ENCODE data around the gene EBF4.
A peak's percentile ranks its signal among the peaks of the same experiment; 100 is the strongest.
"Not testable (repeated sequence)": the region's sequence is repeated elsewhere in the genome, so short reads cannot be mapped to it uniquely, and the experiment has no call there.

EBF4 gene

GRCh38 chr20:2673453-2673852 lies 19.1 kb upstream of the EBF4 start:
- DNase-seq (ENCODE audit: low read depth): no peak

DNA sequence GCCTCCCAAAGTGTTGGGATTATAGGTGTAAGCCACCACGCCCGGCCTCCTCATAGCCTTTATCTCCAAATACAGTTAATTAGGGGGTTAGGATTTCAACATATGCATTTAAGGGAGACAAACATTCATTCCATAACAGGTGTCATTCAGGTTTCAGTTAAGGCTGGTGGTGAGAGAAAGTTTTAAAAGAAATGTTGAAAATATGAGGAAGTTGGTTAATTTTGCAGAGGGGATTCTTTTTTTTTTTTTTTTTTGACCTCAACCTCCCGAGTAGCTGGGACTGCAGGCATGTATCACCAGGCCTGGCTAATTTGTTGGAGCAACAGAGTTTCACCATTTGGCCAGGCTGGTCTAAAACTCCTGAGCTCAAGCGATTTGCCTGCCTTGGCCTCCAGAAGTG lies 12.5 kb upstream of the EBF4 start:
- no peak for DNase-seq (ENCODE audit: low read depth)

DNA sequence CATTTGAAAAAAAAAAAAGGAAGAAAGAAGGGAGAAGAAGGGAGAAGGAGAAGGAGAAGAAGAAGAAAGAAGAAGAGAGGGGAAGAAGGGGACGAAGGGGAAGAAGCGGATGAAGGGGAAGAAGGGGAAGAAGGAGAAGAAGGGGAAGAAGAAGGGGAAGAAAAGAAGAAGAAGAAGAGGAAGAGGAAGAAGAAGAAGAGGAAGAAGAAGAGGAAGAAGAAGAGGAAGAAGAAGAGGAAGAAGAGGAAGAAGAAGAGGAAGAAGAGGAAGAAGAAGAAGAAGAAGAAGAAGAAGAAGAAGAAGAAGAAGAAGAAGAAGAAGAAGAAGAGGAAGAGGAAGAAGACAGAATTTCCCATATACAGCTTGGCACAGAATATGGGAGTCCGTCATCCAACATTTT lies 10.5 kb upstream of the EBF4 start:
- not testable (repeated sequence) for DNase-seq (ENCODE audit: low read depth)

GRCh38 chr20:2684817-2685216 lies 7.8 kb upstream of the EBF4 start:
- DNase-seq (ENCODE audit: low read depth): not testable (repeated sequence)

DNA sequence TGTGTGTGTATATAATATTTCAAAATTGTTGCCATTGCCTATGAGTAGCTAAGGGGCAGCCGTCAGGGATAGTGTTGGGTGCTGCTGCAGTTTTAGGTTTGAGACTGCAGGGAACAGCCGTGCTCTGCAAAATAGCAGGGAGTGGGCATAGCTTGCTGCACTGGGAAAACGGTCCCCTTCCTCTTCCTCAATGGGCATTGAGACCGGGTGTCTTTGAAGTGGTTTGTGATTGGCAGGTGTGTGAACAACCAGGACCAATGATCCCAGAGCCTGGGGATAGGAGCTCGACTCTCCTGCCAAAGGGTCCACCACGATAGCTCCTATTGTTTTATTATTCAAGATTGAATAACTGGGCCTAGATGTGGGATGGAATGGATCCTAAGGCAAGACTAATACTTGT lies 5.1 kb upstream of the EBF4 start:
- DNase-seq (ENCODE audit: low read depth): no peak

DNA sequence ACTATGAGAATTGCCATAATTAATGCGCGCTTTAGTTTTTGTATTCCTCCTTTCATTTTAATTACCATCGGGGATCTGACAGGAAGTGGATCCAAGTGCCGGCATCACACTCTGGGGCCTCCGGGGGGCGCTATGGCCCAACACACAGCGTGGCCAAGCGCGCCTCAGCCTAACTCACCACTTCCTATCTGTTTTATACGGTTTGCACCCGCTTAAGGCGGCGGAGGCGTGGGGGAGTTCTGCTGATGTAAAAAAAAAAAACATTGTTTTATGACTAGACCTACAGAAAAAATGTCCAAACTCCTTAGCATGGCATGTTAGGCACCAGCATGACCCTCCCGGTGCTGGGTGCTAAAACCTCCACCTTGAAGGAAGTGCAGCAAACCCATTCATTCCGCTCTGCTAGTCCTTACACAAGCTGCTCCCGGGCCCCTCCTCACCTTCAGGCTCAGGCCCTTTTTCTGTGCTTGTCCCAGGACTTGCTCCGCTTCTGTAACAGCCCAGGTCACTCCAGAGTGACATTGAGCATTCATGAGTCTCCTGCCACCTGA lies 4.5 kb upstream of the EBF4 start:
- DNase-seq (ENCODE audit: low read depth): peak; percentile 62

DNA sequence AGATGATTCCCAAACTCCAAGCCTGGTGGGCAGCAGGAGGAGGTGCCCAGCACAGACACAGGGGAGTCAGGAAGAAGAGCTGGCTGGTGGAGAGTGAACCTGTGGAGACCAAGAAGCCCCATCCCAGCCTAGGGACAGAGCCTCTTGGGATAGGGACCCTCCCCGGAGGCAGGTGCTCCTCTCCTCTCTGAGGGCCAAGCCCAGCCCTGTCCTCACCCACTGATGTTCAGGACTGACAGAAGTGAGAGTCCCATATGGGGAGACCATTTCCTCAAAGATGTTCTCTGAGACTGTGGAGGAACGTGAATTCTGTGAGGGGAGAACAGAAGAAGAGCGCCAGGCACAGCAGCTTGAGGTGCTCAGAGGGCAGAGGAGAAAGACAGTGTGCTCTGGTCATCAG lies 2.4 kb upstream of the EBF4 start:
- no peak for DNase-seq (ENCODE audit: low read depth)

DNA sequence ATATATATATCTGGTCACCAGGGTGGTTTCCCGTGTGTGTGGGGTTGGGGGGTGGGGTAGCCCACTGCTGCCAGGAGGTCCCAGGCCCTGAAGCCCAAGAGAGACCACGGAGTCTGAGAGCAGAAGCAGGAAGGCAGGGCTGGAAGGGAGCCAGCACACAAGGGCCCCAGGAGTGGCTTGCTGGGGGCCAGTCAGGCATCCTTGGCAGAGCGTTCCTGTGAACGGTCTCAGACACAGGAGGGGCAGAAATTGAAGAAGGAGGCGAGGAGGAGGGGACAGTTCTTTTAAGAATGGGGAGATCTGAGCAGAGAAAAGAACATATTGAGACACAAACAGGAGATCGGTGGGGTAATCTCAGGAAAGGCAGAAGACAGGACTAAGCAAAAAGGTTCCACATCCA lies 1.9 kb upstream of the EBF4 start:
- DNase-seq (ENCODE audit: low read depth): no peak

- DNase-seq (ENCODE audit: low read depth): no peak
Observed at GRCh38 chr20:2691127-2691526, 1.5 kb upstream of the EBF4 start.

- no peak for DNase-seq (ENCODE audit: low read depth)
Observed at GRCh38 chr20:2691663-2692035, 931 bp upstream of the EBF4 start.

DNA sequence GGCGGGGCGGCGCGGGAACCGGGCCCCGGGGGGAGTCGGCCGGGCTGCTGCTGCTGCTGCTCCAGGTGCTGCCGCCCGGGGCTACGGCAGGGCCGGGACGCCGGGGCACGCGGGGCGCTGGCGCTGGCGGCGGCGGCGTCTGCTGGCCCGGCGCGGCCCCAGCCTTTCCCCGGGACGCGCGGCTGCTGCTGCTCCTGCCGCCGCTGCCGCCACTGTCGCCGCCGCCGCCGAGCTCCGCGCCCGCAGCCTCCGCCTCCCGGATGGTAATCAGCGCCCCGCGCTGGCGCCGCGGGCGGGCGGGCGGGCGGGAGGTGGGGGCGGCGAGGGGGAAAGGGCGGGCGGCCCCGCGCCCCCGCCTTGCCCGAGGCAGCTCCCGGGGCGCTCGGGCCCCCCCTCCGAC lies 306 bp downstream of the EBF4 start:
- DNase-seq (ENCODE audit: low read depth): no peak

DNA sequence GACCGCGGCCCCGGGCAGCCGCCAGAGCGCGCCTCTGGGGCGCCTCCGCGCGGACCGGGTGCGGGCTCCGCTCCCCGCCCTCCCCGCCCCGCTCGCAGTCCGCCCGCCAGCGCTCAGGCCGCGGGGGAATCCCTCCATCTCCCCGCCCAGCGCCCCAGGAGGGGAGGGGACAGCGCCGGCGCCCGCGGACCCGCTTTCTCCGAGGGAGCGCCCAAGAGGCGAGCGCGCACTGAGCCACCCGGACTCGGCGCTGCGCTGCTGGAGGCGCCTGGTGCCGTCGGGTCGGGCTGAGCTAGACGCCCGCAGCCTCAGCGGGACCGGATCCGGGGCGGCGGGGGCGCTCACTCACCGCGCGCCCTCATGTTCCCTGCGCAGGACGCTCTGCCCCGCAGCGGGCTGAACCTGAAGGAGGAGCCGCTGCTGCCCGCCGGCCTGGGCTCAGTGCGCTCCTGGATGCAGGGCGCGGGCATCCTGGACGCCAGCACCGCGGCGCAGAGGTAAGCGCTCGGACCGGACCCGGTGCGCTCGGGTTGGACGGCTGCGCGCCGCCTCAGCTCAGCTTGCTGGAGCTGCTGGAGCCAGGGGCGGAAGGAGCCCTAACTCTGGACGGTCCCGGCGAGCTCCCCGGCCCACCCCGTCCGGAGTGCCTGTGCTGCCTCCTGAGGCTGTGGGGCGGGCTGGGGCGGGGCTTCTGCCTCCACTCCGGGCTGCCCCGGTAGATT lies 867 bp downstream of the EBF4 start:
- DNase-seq (ENCODE audit: low read depth): peak; percentile 29

DNA sequence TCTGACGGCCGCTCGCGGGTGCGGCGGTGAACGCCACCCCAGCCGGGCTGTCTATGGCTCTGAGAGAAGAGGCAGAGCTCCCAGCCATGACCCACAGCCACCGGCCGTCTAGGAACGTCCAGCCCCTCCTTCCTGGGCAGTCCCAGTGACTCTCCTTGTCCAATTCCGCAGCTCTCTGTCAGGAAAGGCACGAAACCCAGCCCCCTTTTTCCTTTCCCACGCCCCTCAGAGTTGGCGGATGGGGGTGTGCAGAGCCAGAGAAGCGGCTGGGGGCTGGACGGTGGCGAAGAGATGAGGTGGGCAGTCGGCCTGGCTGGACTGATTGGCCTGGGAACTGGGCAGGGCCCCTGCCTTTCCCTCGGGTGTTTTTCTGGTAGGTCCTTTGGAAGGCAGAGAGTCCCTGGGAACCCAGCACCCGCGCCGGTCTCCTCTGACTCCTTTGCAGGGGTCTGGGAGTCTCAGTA lies 1.5 kb downstream of the EBF4 start:
- no peak for DNase-seq (ENCODE audit: low read depth)

DNA sequence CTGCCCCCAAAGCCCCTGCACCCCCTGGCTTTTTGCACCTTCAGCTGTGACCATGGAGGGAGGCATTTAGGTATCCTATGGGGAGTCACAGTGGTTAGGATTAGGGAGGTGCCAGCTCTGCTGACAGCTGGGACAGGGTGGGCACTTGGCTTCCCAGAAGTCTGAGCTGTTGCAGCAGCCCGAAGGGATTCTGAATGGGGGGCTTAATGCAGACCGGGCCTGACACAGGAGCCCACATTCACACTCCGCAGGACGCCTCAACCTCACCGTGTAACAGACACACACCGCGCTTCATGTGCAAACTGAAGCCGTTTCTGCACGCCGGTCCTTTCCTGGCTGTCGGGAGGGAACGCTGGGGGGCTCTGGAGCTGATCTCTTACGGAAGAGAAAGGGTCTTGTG lies 1.9 kb downstream of the EBF4 start:
- DNase-seq (ENCODE audit: low read depth): no peak

DNA sequence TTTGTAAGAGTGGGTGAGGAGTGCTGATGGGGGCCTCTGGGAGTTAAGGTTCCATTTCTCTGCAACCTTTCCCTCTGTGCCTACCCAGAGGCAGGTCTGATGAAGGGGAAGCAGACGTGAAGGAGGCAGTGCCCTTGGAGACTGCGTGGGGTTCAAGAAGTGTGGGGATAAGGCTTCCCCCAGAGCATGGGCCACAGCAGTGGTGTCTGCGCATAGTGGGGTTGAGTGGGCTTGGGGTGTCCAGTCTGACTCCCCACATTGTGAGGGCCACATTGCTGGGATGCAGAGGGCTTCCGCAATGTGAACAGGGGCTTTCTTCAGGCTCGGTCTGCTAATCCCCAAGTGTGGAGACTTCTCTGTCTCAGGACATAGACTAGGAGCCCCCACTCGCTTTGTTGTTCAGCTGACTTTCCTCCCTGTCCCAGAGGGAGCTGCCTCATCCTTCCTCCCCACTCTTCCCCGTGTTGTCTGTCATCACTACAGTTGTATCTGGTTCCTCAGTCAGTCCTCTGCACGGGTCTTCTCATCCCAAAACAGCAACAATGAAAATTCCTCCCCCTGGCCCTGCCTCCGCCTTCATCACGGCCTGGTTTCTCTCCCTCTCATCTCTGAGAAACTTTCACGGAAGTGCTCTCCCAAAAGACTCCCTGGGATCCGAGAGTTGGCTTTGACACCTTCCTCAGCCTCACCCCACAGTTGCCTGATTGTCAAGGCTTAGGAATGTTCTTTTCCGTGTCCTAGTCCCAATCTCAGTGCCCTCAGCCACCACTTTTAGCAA lies 2.8 kb downstream of the EBF4 start:
- DNase-seq (ENCODE audit: low read depth): no peak

DNA sequence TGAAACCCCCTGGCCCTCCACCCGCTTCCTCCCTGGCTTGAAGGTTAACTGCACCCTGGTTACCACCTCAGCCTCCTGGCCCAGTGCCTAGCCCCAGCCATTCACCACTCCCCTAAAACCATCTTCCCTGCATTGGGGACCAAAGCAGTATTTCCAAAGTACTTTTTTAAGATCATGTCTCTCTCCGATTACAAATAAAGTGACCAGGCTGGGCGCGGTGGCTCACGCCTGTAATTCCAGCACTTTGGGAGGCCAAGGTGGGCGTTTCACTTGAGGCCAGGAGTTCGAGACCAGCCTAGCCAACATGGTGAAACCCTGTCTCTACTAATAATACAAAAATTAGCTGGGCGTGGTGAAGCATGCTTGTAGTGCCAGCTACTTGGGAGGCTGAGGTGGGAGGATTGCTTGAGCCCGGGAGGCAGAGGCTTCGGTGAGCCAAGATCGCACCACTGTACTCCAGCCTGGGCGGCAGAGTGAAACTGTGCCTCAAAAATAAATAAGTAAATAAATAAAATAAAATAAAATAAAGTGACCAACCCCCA lies 3.5 kb downstream of the EBF4 start:
- not testable (repeated sequence) for DNase-seq (ENCODE audit: low read depth)

GRCh38 chr20:2696646-2697045 lies 4.1 kb downstream of the EBF4 start:
- DNase-seq (ENCODE audit: low read depth): no peak

- DNase-seq (ENCODE audit: low read depth): no peak
Observed at GRCh38 chr20:2697768-2698167, 5.2 kb downstream of the EBF4 start.

- no peak for DNase-seq (ENCODE audit: low read depth)
Observed at GRCh38 chr20:2698186-2698817, 5.7 kb downstream of the EBF4 start.

GRCh38 chr20:2698912-2699311 lies 6.3 kb downstream of the EBF4 start:
- no peak for DNase-seq (ENCODE audit: low read depth)

DNA sequence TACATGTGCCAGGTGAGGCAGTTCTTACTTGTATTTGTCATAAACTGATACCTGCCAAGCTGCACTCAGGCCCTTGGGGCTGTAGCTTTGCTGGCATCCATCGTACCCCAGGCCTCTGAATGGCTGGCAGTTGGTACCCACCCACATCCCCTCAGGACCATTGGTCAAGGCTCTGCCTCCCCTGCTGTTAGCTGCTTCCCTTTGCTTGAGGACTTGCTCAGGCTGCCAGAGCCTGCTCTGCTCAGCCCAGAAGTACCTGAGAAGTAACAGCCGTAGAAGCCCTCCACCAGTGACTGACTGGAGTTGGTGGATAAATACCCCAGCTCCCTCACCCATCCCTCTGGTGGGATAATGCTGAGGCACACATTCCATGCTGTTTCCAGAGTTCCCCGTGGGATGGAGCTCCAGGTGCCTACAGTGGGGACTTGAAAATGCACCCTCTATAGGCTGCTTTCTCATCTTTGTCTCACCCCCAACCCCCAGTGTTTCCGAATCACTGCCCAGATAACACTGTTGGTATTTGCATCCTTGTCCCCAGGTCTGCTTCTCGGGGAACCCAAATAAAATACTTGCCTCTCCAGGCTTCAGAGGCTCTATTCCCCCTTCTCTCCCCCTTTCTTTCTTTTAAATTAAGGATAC lies 7.3 kb downstream of the EBF4 start:
- no peak for DNase-seq (ENCODE audit: low read depth)

Data from activated T-cell treated with anti-CD3 and anti-CD28 coated beads for 1 hour (primary cell).